Calu3 (cell line): ENCODE results near the gene PDE6A. TPM values are rescaled to one million over a fixed set of nuclear protein-coding genes. Genes with fewer than 3 reads are reported as not detected.

Experiments
- BruUV-seq: library from RNA; stranded (reverse); fragments of 400-500 nt; replicated peaks from 2 replicates; lab custom pipeline; 2021; lab: Mats Ljungman, UMichigan
- CTCF ChIA-PET: fragments of 300-600 bp; sonication (Branson Sonifier 250); formaldehyde crosslinking; loops from one replicate; lab custom pipeline; 2022; ENCODE audit warnings: antibody characterized with exemption; lab: Charles Lee
- DNase-seq: peaks from one replicate; pipeline ENCODE4 v3.0.0; 2022
- H3K27ac Mint-ChIP-seq: one replicate; pipeline ENCODE4 v1.8.0; 2022; ENCODE audit warnings: mixed read lengths; ENCODE audit not compliant: unreplicated experiment
- H3K27me3 Mint-ChIP-seq: one replicate; pipeline ENCODE4 v1.8.0; 2022; ENCODE audit warnings: mixed read lengths; ENCODE audit not compliant: unreplicated experiment
- H3K36me3 Mint-ChIP-seq: one replicate; pipeline ENCODE4 v1.8.0; 2022; ENCODE audit warnings: mild to moderate bottlenecking, moderate library complexity, mixed read lengths; ENCODE audit not compliant: insufficient read depth, unreplicated experiment
- H3K4me1 Mint-ChIP-seq: one replicate; pipeline ENCODE4 v1.8.0; 2022; ENCODE audit warnings: mild to moderate bottlenecking, low read depth, mixed read lengths; ENCODE audit not compliant: unreplicated experiment
- H3K4me3 Mint-ChIP-seq: one replicate; pipeline ENCODE4 v1.8.0; 2022; ENCODE audit warnings: mild to moderate bottlenecking, low read depth, moderate library complexity, mixed read lengths; ENCODE audit not compliant: unreplicated experiment
- H3K9me3 Mint-ChIP-seq: one replicate; pipeline ENCODE4 v1.8.0; 2022; ENCODE audit warnings: low read depth, mixed read lengths; ENCODE audit not compliant: unreplicated experiment
- CTCF ChIP-seq: fragments of 200-600 bp; IDR thresholded peaks from one replicate; pipeline ENCODE4 v1.8.0; 2022; ENCODE audit warnings: antibody characterized with exemption; ENCODE audit not compliant: unreplicated experiment
- intact Hi-C: fragments of 100-400 bp; cut with micrococcal nuclease; formaldehyde crosslinking; loops from one replicate; pipeline ENCODE4 v1.10.0; 2022; ENCODE audit not compliant: unreplicated experiment
- total RNA-seq: library from RNA; stranded (reverse); gene quantifications from 2 replicates; pipeline ENCODE4 v1.2.3, GENCODE V29; 2022

Gene PDE6A
- total RNA-seq, 1 experiment from 2014 or later, result not detected

GRCh38 chr5:149961957-149962409, 17.4 kb upstream of the PDE6A start:
- DNase-seq, result no peak
- CTCF ChIA-PET, result interaction anchor here (0.7 to 4.3 kb wide), 16 partner anchors 29 to 277 kb away, joined by 3 to 61 read pairs (median 4); partner anchors contain the start of gene PPARGC1B

GRCh38 chr5:149961186-149961685, 16.6 kb upstream of the PDE6A start:
- Mint-ChIP-seq H3K27me3 (no peaks in the 10 kb centered on the region), H3K36me3 (peaks cover 36% of the 10 kb centered on the region), H3K27ac (peak overlapping the region; percentile 98), H3K4me3 (peak overlapping the region; percentile 82), H3K4me1 (peaks cover 57% of the 10 kb centered on the region), H3K9me3 (no peaks in the 10 kb centered on the region)
- DNase-seq, result no peak
- no peak for TF ChIP-seq CTCF
- CTCF ChIA-PET, result interaction anchor here (0.8 to 4.3 kb wide), 13 partner anchors 29 to 231 kb away, joined by 3 to 61 read pairs (median 4); partner anchors contain the start of genes HMGXB3, PPARGC1B and TIGD6
- TSS peak; percentile 66 for BruUV-seq
- intact Hi-C loops, result no loop called here

More at GRCh38 chr5:149961957-149962409, 17.4 kb upstream of the PDE6A start:
- no TSS peak for BruUV-seq
- intact Hi-C loops, result loop anchor here (1.0 kb wide), 3 partner anchors 60 to 128 kb away; no protein-coding TSS in a partner anchor
- Mint-ChIP-seq H3K4me3 (peak overlapping the region; percentile 82), H3K27ac (peak overlapping the region; percentile 98), H3K9me3 (no peaks in the 10 kb centered on the region), H3K27me3 (no peaks in the 10 kb centered on the region), H3K36me3 (peaks cover 36% of the 10 kb centered on the region), H3K4me1 (peaks cover 52% of the 10 kb centered on the region)
- TF ChIP-seq CTCF, result peak; percentile 50

GRCh38 chr5:149960272-149961185, 15.9 kb upstream of the PDE6A start, which contains the start of gene SLC26A2:
Gene SLC26A2 (plus strand): TSS chr5:149960758. CDS start chr5:149977653, 16,895 bp downstream.
- no TSS peak for BruUV-seq
- CTCF ChIA-PET, result interaction anchor here (0.8 to 4.3 kb wide), 14 partner anchors 12 to 127 kb away, joined by 3 to 61 read pairs (median 3); partner anchors contain the start of genes HMGXB3 and TIGD6
- peak within 1 kb of the TSS; percentile 98 for H3K27ac Mint-ChIP-seq
- DNase-seq, result peak; percentile 99
- H3K9me3 Mint-ChIP-seq, result no peaks in the 10 kb centered on the region
- no peaks in the 10 kb centered on the region for H3K27me3 Mint-ChIP-seq
- peaks cover 36% of the 10 kb centered on the region for H3K36me3 Mint-ChIP-seq
- peak within 1 kb of the TSS; percentile 82 for H3K4me3 Mint-ChIP-seq
- peaks cover 57% of the 10 kb centered on the region for H3K4me1 Mint-ChIP-seq
- no peak for TF ChIP-seq CTCF
- intact Hi-C loops, result loop anchor here (1.0 kb wide), 2 partner anchors 22 to 324 kb away; no protein-coding TSS in a partner anchor
